Measurements from ENCODE around the gene CTNNB1.

The CTNNB1 gene

DNA sequence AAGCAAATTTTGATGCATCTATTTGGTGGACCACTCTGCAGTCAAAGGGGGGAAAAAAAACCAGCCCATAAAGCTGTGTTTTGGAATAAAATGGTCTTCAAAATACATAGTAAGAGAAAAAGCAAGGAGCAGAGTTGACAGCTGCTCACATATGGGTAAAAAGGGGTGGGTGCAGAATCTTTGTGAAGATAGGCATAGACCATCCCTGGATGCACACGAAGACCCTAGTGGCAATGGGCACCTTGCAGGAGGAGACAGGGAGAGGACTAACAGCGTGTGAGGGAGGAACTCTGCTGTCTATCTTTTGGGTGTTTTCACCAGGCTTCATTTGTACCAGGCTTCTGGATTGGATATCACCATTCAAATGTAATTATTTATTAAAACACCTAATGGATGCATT lies 43.9 kb downstream of the CTNNB1 start:
- no peak overlapping the region for H3K4me3 ChIP-seq (ENCODE audit: low read depth, low read length)
- no peak for DNase-seq (ENCODE audit: low read depth)
- TF ChIP-seq, protein P1, sequence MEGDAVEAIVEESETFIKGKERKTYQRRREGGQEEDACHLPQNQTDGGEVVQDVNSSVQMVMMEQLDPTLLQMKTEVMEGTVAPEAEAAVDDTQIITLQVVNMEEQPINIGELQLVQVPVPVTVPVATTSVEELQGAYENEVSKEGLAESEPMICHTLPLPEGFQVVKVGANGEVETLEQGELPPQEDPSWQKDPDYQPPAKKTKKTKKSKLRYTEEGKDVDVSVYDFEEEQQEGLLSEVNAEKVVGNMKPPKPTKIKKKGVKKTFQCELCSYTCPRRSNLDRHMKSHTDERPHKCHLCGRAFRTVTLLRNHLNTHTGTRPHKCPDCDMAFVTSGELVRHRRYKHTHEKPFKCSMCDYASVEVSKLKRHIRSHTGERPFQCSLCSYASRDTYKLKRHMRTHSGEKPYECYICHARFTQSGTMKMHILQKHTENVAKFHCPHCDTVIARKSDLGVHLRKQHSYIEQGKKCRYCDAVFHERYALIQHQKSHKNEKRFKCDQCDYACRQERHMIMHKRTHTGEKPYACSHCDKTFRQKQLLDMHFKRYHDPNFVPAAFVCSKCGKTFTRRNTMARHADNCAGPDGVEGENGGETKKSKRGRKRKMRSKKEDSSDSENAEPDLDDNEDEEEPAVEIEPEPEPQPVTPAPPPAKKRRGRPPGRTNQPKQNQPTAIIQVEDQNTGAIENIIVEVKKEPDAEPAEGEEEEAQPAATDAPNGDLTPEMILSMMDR (IDR thresholded peaks at IDR 0.05; ENCODE audit: low read depth, low read length), result no peak
- TF ChIP-seq MYC (IDR thresholded peaks at IDR 0.05; ENCODE audit: low read depth, low read length), result no peak
- no peak for TF ChIP-seq POLR2A (IDR thresholded peaks at IDR 0.05; ENCODE audit: extremely low read depth, insufficient read length)

DNA sequence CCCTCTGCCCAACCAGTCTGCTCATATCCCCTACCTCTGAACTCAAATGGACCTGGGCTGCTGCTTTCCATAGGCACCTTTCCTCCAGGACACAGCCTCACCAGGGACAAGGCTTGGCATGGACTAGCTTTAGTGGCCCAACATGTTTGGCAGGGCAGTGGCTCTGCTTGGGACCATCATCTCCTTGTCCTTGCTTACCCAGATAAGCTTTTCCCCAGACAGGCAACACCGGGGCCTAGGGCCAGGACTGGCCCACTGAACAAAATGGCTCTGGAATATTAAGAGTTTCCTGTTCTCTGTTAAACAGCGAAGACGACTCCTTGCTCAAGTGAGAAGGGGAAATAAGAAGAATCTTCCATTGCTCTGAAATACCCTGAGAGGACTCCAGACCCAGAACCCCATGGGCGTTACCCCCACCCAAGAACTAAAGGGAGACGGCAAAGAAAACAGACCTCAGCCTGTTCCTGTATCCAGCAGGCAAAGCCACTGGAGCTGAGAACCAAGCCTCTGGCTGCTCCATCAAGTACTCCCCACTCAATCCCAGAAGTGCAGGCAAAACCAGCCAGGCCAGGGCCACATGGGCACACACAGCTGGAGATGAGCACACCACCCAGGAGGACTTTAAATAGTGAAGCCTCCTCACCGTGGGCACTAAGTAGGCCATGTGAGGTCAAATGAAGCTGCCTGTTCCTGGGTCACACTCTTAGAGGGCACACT lies 45.5 kb downstream of the CTNNB1 start:
- TF ChIP-seq MYC (IDR thresholded peaks at IDR 0.05; ENCODE audit: low read depth, low read length) (no peak), POLR2A (IDR thresholded peaks at IDR 0.05; ENCODE audit: extremely low read depth, insufficient read length) (no peak)
- TF ChIP-seq, protein P1 (IDR thresholded peaks at IDR 0.05; ENCODE audit: low read depth, low read length), result no peak
- TF ChIP-seq, protein P2, sequence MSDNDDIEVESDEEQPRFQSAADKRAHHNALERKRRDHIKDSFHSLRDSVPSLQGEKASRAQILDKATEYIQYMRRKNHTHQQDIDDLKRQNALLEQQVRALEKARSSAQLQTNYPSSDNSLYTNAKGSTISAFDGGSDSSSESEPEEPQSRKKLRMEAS (IDR thresholded peaks at IDR 0.05; ENCODE audit: low read depth, low read length), result no peak
- no peak overlapping the region for H3K4me3 ChIP-seq (ENCODE audit: low read depth, low read length)
- no peak for DNase-seq (ENCODE audit: low read depth)

DNA sequence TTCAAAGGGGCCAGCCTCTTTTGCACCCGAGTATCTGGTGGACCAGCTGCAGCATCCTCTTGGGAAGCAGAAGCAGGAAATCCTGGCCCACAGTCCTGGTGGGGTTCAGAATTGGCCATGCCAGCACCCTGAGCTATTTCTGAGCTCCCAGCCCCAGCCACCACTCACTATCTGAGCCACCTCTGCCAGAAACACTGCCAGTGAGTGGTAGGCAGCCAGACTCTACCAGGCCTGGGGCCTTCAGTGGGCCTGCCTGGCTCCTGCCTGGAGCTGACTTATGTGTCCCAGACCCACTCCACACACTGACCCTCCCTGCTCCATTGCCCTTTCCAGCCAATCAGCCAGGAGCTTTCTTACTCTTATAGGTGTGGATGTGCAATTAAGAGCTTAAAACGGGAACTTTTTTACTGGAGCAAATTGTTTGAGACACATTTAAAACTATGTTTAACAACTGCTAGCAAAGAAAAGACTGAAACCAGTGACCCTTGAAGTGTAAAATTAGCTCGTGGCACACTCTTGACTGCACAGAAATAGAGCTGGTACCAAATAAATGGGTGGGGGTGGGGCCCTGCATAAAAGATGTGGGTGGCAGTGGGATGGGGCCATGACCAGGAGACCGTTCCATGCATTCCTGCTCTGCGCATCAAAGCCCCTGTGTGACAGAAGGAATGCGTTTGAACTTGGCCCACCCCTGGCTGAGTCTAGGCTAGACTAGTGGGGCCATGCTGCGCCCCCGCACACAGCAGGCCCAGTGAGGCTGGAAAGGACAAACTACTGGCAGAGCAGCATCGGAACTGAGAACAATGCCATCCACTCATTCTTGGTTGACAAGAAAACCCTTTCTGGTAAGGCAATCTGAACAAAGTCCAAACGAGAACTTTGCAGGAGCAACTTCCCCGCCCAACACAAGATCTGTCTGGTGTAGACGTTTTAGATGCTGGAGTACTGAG lies 48.0 kb downstream of the CTNNB1 start:
- DNase-seq (ENCODE audit: low read depth), result no peak
- no peak for TF ChIP-seq POLR2A (IDR thresholded peaks at IDR 0.05; ENCODE audit: extremely low read depth, insufficient read length)
- no peak for TF ChIP-seq MYC (IDR thresholded peaks at IDR 0.05; ENCODE audit: low read depth, low read length)
- TF ChIP-seq, protein P2 (IDR thresholded peaks at IDR 0.05; ENCODE audit: low read depth, low read length), result no peak
- TF ChIP-seq, protein P1 (IDR thresholded peaks at IDR 0.05; ENCODE audit: low read depth, low read length), result no peak
- no peak overlapping the region for H3K4me3 ChIP-seq (ENCODE audit: low read depth, low read length)

DNA sequence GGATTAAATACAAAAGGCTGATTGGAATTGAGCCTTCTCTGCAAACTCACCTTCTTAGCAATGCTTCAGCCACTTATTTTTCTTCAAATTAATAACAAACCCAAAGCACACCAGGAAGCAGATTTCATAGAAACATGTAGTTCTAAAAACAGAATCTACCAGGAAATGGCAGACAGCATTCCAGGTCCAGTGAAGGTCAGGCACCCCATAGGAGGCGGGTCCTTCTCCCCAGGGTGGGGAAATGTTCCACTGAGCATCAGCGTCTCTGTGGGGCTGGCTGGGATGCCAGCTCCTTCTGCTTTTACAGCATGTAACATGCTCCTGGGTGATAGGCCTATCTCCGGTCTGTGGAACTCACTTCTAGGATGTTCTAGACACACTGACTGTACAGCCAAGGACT lies 49.2 kb downstream of the CTNNB1 start:
- DNase-seq (ENCODE audit: low read depth), result no peak
- no peak overlapping the region for H3K4me3 ChIP-seq (ENCODE audit: low read depth, low read length)
- TF ChIP-seq POLR2A (IDR thresholded peaks at IDR 0.05; ENCODE audit: extremely low read depth, insufficient read length) (no peak), MYC (IDR thresholded peaks at IDR 0.05; ENCODE audit: low read depth, low read length) (no peak)
- TF ChIP-seq, protein P1 (IDR thresholded peaks at IDR 0.05; ENCODE audit: low read depth, low read length), result no peak
- TF ChIP-seq, protein P2 (IDR thresholded peaks at IDR 0.05; ENCODE audit: low read depth, low read length), result no peak

DNA sequence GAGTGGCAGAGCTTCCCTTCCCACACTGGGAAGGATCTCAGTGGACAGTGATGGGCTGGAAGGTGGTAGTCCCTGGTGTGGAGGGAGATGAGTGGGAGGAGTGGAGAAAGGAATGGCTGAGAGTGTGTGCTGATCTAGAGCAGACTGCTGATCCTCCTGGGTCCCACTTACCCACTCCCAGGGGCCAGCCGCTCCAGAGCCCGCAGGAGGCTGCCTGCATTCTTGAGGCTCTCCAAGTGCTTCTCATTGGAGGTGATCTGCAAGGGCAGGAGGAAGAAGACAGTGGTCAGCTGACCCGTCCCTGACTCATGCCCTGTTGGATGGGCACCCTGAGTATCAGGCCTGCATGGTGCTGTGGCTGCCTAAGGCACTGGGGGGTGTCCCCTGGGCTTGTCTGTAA lies 50.0 kb downstream of the CTNNB1 start:
- TF ChIP-seq, protein P1 (IDR thresholded peaks at IDR 0.05; ENCODE audit: low read depth, low read length), result no peak
- TF ChIP-seq POLR2A (IDR thresholded peaks at IDR 0.05; ENCODE audit: extremely low read depth, insufficient read length) (no peak), MYC (IDR thresholded peaks at IDR 0.05; ENCODE audit: low read depth, low read length) (no peak)
- no peak overlapping the region for H3K4me3 ChIP-seq (ENCODE audit: low read depth, low read length)

More for the DNA sequence above, 50.0 kb downstream of the CTNNB1 start:
- no peak for DNase-seq (ENCODE audit: low read depth)
